COLO668 (cell line): ENCODE measurements around the gene E4F1.

Experiments used
- DNase-seq: peaks from one replicate; lab custom pipeline; 2025; ENCODE audit not compliant: unreplicated experiment; lab: John Stamatoyannopoulos, UW

E4F1 gene

DNA sequence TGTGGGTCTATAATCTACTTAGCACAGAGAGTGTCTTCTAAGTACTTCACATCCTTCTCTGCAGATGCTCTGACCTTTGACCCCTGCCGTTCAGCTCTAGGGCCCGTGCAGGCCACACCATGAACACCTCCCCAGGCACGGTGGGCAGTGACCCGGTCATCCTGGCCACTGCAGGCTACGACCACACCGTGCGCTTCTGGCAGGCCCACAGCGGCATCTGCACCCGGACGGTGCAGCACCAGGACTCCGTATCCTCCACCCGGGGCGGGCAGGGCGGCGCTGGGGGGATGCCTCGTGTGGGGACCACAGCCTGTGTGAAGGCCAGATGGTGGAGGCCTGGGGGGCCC lies 17.5 kb upstream of the E4F1 start:
- DNase-seq = peak; percentile 53

DNA sequence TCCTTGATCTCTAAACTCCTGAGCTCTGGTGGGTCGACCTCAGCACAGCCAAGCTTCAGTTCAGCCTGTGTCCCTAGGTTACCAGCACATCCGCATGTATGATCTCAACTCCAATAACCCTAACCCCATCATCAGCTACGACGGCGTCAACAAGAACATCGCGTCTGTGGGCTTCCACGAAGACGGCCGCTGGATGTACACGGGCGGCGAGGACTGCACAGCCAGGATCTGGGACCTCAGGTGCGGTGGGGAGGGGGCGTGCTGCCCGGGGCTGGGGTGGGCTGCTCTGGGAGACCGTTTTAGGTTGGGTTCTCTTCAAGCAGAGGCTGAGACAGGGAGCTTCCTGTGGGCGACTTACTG lies 17.0 kb upstream of the E4F1 start:
- DNase-seq = no peak

- no peak for DNase-seq
Measured at GRCh38 chr16:2206780-2207433, 16.5 kb upstream of the E4F1 start.

- DNase-seq = no peak
Measured at GRCh38 chr16:2207872-2208271, 15.5 kb upstream of the E4F1 start.

- no peak for DNase-seq
Measured at GRCh38 chr16:2208308-2208707, 15.1 kb upstream of the E4F1 start.

GRCh38 chr16:2208772-2209171 lies 14.6 kb upstream of the E4F1 start:
- no peak for DNase-seq

GRCh38 chr16:2209258-2210008 lies 14.0 kb upstream of the E4F1 start:
- peak; percentile 16 for DNase-seq

- no peak for DNase-seq
Measured at GRCh38 chr16:2210009-2210332, 13.4 kb upstream of the E4F1 start.

DNA sequence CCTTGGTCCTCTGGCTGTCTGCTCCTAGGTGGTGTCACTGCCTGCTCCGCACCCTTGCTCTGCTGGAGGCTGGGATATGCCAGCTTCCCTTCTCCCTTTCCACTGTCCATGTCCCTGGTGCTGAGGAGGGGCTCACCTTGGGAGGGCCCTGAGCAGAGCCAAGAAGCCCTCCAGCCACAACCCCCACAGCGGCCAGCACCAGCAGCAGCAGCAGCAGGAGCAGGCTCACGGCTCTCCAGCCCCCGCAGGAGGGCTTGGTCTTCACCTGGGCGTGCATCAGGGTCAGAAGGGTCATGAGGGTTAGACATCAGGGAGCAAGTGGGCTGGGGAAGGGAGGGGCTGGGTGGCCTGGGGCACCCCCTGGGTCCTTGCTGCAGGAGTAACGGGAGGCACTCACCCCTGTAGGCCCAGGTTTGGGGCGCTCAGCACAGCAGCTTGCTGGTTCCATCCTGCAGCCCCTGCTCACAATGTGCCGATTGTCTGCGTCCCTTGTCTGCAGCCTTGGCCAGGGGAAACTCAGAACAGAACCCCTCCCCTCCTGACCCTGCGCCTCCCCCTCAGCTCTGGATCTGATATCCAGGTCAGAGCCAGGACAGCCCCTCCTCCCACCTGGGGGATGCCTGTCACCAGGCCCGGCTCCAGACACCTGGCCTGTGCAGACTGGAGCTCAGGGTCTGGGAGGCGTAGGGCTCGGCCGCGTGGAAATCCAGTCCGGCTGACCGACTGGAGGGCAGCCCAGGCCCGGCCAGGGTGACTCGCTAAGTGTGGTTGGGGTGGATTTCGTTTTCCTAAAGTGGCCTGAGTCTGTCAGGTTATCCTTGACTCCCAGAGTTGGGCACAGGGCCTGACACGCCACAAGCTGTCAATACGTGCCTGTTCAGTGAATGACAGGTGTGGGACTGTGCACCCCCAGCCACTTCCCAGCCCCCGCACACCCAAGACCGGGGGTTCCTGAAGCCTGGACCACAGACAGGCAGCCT lies 12.7 kb upstream of the E4F1 start, which contains the start of gene BRICD5:
TSS of gene BRICD5 (minus strand) at position 478 of the 980 bp plus-strand sequence. CDS start at position 448, 30 bp downstream.
- no peak for DNase-seq

- no peak for DNase-seq
Measured at GRCh38 chr16:2211923-2212347, 11.5 kb upstream of the E4F1 start.

DNA sequence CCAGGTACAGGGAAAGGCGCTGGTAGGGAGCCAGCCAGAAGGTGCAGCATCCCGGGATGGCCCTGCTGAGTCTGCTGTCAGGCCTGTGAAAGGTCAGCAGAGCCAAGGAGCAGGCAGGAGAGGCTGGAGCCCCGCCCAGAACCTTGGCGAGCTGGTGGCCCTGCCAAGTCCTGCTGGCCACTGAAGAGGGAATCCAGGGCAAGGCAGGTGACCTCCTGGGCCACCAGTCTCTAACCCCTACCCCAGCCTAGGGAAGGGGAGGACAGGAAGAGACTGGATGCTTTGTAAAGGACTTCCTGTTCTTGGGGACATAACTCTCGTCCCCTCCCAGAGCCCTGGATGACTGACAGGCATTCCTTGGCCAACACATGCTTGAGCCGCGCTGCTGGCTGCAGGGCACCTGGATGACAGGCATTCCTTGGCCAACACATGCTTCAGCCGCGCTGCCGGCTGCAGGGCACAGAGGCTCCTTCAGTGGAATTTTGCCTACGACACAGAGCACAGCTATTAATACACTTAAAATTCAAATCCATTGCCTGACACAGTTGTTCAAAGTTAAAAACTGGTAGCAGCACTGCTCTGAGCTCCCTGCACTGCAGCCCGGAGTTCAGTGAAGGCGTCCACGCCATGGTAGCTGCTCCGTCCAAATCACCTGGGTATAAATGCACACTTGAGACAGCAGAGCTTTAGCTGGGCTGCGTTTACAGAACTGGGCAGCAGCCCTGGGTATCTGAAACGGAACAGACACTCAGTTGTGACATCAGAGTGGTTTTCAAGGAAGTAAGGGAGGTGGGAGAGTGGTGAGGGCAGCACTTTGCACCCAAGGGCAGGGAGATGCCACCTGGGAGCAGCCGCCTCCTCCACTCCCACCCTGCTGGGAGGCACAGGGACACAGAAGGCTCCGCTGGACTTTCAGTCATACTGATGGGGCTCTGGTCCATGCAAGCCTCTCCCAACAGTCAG lies 10.7 kb upstream of the E4F1 start:
- DNase-seq = peak; percentile 32

DNA sequence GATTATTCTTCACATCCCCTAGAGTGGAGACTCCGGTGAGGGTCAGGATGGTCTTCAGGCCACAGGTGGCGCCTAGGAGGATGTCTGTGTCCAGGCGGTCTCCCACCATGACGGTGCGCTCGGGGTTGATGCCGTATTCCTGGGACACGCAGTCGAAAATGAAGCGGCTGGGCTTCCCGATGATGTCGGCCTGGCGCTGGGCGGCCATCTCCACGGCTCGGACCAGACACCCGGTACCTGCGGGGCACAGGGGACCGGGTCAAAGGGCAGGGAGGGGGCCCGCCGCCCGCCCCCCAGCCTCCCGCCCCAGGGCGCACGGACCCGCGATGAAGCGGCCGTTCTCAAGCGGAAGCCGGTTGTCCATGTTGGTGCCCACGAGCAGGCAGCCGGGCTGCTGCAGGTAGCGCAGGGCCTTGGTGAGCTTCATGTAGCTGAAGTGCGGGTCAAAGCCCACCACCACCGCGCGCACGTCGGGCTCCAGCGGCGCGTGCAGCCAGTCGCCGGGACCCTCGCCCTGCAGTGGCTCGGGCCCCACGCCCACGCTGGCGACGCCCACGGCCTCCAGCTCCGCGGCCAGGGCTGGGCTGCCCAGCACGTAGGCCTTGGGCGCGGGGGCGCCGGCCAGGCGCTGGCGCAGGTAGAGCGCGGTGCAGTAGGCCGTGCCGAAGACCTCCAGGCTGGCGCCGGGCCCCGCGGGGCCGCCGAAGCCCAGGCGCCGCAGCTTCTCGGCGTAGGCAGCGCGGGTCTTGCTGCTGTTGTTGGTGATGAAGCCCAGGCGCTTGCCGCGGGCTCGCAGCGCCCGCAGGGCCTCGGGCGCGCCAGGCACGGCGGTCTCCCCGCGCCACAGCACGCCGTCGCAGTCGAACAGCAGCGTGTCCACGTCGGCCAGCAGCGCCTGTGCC lies 9.3 kb upstream of the E4F1 start:
- peak; percentile 49 for DNase-seq

- no peak for DNase-seq
Measured at GRCh38 chr16:2214719-2214968, 8.7 kb upstream of the E4F1 start, which contains the start of gene PGP. Gene PGP (minus strand): TSS chr16:2214840. CDS start chr16:2214777, 63 bp downstream.

DNA sequence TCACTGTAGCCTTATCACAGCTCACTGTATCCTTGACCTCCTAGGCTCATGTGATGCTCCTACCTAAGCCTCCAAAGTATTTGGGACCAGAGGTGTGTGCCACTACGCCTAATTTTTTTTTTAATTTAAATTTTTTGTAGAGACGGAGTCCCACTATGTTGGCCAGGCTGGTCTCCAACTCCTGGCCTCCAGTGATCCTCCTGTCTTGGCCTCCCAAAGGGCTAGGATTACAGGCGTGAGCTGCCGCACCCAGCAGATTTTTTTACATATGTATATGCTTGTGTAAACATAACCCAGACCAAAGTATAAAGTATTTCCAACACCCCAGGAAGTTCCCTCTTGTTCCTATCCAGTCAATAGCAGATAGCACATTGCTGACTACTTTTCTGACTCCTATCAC lies 7.1 kb upstream of the E4F1 start:
- DNase-seq = no peak

DNA sequence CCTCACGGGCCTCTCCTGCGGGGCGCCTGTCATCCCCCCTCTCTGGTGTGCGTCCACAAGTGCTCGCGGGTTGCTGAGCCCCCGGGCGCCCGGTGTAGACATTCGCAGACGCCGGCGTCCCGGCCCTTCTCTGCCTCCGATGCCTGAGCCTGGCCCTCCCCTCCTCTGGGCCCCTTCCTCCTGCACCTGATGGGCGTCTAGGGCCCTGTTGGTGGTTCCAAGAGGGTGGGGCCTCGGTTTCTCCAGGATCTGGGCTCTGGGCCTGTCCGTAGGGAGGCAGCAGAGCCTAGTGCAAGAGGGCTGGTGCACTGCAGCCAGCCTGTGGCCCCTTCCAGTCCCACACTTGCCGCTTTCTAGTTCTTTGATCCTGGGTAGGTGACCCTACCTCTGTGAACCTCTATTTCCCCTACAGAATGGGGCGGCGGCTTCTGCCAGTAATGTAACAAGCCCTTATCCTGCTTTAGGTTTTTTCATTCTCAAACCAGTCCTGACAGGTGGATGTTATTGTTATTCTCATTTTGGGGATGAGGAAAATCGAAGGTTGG lies 623 bp downstream of the E4F1 start:
- DNase-seq = peak; percentile 59

GRCh38 chr16:2226245-2226793 lies 2.9 kb downstream of the E4F1 start:
- peak; percentile 31 for DNase-seq

DNA sequence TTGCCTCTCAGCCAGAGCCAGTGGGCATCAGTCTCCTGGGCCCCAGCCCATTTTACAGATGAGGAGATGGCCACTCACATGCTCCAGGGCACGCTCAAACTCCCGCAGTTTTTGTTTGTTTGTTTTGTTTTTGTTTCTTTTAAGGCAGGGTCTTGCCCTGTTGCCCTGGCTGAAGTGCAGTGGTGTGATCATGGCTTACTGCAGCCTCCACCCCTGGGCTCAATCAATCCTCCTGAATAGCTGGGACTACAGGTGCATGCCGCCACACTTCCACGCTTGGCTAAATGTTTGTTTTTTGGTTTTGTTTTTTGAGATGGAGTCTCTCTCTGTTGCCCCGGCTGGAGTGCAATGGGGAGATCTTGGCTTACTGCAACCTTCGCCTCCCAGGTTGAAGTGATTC lies 3.5 kb downstream of the E4F1 start:
- DNase-seq = no peak

GRCh38 chr16:2228161-2228824 lies 4.9 kb downstream of the E4F1 start:
- DNase-seq = no peak

DNA sequence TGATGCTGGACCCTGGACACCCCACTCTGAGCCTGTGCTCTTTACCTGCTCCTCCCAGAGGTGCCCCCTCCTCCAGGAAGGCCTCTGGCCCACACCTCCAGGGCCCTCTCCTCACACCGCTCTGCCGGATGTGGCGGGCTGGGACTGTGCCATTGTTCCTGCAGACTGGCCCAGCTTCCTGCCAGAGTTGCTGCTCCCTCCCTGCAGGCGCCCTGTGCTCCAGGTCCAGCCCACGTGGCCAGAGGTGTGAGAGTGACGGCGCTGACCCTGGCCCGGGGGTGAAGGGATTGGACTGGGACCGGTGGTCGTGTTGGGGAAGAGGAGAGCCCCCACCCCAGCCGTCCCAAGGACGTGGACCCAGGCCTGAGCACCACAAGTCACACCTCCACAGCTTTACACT lies 5.7 kb downstream of the E4F1 start:
- no peak for DNase-seq
